Activated CD8-positive, alpha-beta T cell treated with anti-CD3 and anti-CD28 coated beads, Interleukin-2, amount 10 ng/mL, durations not matched to agents 7 days and 5 days (primary cell): ENCODE measurements around the gene QARS1. TPM values are rescaled to one million over a fixed set of nuclear protein-coding genes. Genes with fewer than 3 reads are reported as not detected.

Source experiments
- ATAC-seq: fragments of 150-1000 bp; cut with Tn5 transposase; one replicate; pipeline ENCODE4 v1.10.0; 2021; ENCODE audit warnings: moderate library complexity
- CTCF ChIA-PET: fragments of 350-600 bp; sonication (Branson Sonifier 250); formaldehyde crosslinking; loops from one replicate; lab custom pipeline; 2021; ENCODE audit warnings: antibody characterized with exemption; lab: Charles Lee
- POLR2A ChIA-PET: fragments of 350-600 bp; sonication (Branson Sonifier 250); formaldehyde crosslinking; loops from one replicate; lab custom pipeline; 2021; ENCODE audit warnings: antibody characterized with exemption; lab: Charles Lee
- DNase-seq: peaks from one replicate; pipeline ENCODE4 v3.0.0-alpha.2; 2020
- H3K27ac Mint-ChIP-seq: one replicate; pipeline ENCODE4 v1.8.0; 2021; ENCODE audit warnings: mild to moderate bottlenecking, mixed read lengths
- H3K27me3 Mint-ChIP-seq: one replicate; pipeline ENCODE4 v1.8.0; 2021; ENCODE audit warnings: low read depth, mixed read lengths
- H3K36me3 Mint-ChIP-seq: one replicate; pipeline ENCODE4 v1.8.0; 2021; ENCODE audit warnings: low read depth, mixed read lengths
- H3K4me1 Mint-ChIP-seq: one replicate; pipeline ENCODE4 v1.8.0; 2021; ENCODE audit warnings: low read depth, mixed read lengths
- H3K4me3 Mint-ChIP-seq: one replicate; pipeline ENCODE4 v1.8.0; 2021; ENCODE audit warnings: mild to moderate bottlenecking, mixed read lengths
- H3K9me3 Mint-ChIP-seq: one replicate; pipeline ENCODE4 v1.8.0; 2022; ENCODE audit warnings: mixed read lengths; ENCODE audit not compliant: insufficient read depth
- total RNA-seq, 2 experiments: library from RNA; stranded (reverse); gene quantifications; one replicate each; pipeline ENCODE4 v1.2.3, GENCODE V29; 2021

QARS1 gene
- total RNA-seq, 2 experiments from 2014 or later = 250 to 294 TPM

- Mint-ChIP-seq H3K9me3 (no peaks in the 10 kb centered on the region), H3K4me3 (no peak overlapping the region), H3K4me1 (peaks cover 13% of the 10 kb centered on the region), H3K27ac (no peak overlapping the region), H3K36me3 (no peaks in the 10 kb centered on the region), H3K27me3 (peaks cover 10% of the 10 kb centered on the region)
- DNase-seq = no peak
- no peak for ATAC-seq
- CTCF ChIA-PET = interaction anchor here (1.0 kb wide), 1 partner anchor 39 kb away, joined by 4 read pairs; the partner anchor contains the start of gene KLHDC8B
- POLR2A ChIA-PET = no interaction called here
These were observed 27.0 kb upstream of the QARS1 start for GRCh38 chr3:49131576-49131975.

DNA sequence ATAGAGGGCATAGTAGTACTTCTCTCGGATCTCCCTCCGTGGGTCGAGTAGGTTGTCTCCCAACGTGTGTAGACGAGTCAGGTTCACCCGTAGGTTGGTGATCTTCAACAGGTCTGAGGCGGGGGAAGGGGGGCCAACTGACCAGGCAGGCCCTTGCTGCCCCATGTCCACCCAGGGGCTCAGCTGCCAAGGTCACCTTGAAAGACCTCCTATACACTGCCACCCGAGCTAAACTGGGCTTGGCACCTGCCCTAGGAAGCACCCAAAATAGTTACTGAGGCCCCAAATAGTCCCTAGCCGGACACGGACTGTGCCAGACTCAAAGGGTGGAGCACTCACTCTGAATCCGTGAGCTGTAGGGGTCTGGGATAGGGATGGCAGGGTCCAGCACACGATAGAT, 26.5 kb upstream of the QARS1 start:
- Mint-ChIP-seq H3K4me1 (peaks cover 13% of the 10 kb centered on the region), H3K9me3 (no peaks in the 10 kb centered on the region), H3K36me3 (no peaks in the 10 kb centered on the region), H3K4me3 (no peak overlapping the region), H3K27me3 (peaks cover 10% of the 10 kb centered on the region), H3K27ac (no peak overlapping the region)
- no peak for DNase-seq
- ATAC-seq = no peak
- POLR2A ChIA-PET = no interaction called here
- CTCF ChIA-PET = interaction anchor here (1.0 kb wide), 1 partner anchor 40 kb away, joined by 4 read pairs; the partner anchor contains the start of gene KLHDC8B

DNA sequence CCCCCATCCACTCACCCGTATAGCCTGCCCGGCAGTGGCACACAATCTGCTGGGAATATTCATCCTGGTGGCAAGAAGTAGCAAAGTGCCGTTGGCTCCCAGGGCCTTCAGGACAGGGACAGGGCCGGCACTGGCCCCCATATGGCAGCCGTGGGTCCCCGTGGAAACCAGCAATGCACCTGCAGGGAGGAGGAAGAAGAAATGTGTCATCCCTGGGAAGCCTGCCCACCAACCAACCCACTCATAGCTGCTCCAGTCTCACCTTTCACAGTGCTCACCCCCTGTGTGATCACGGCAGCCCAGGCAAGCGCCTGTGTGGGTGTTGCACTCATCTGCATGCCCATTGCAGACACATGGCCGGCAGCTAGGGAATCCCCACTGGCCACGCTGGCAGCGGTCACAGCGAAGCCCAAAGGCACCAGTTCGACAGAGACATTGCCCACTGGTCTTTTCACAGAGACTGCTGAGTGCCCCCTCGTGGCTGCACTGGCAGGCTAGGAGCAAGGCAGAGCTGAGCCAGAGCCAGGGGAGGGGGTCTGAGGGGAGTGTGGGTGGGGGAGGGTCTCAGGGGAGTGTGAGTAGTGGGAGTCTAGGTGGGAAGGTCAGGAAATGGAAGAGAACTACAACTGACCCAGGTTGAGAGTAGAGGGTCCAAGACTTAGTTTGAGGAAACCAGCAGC, 20.6 kb upstream of the QARS1 start:
- no peak for ATAC-seq
- POLR2A ChIA-PET = no interaction called here
- H3K27ac Mint-ChIP-seq = no peak overlapping the region
- CTCF ChIA-PET = interaction anchor here (0.5 kb wide), 1 partner anchor 342 kb away, joined by 3 read pairs; no protein-coding TSS in a partner anchor
- no peak for DNase-seq
- peaks cover 1% of the 10 kb centered on the region for H3K36me3 Mint-ChIP-seq
- peaks cover 18% of the 10 kb centered on the region for H3K4me1 Mint-ChIP-seq
- H3K27me3 Mint-ChIP-seq = no peaks in the 10 kb centered on the region
- H3K4me3 Mint-ChIP-seq = no peak overlapping the region
- H3K9me3 Mint-ChIP-seq = no peaks in the 10 kb centered on the region

GRCh38 chr3:49124203-49124602, 19.6 kb upstream of the QARS1 start:
- H3K4me1 Mint-ChIP-seq = peaks cover 22% of the 10 kb centered on the region
- H3K9me3 Mint-ChIP-seq = no peaks in the 10 kb centered on the region
- H3K4me3 Mint-ChIP-seq = no peak overlapping the region
- no peak overlapping the region for H3K27ac Mint-ChIP-seq
- DNase-seq (no peak), ATAC-seq (no peak)
- ChIA-PET CTCF (no interaction called here), POLR2A (no interaction called here)
- H3K36me3 Mint-ChIP-seq = peaks cover 5% of the 10 kb centered on the region
- no peaks in the 10 kb centered on the region for H3K27me3 Mint-ChIP-seq

GRCh38 chr3:49123687-49124086, 19.1 kb upstream of the QARS1 start:
- Mint-ChIP-seq H3K36me3 (peaks cover 11% of the 10 kb centered on the region), H3K9me3 (no peaks in the 10 kb centered on the region), H3K27me3 (no peaks in the 10 kb centered on the region), H3K27ac (no peak overlapping the region), H3K4me1 (peaks cover 24% of the 10 kb centered on the region), H3K4me3 (no peak overlapping the region)
- ChIA-PET CTCF (no interaction called here), POLR2A (no interaction called here)
- ATAC-seq = no peak
- no peak for DNase-seq

- CTCF ChIA-PET = no interaction called here
- POLR2A ChIA-PET = interaction anchor here (4.8 kb wide), 1 partner anchor 29 kb away, joined by 65 read pairs; the partner anchor contains the start of gene QRICH1
- H3K4me1 Mint-ChIP-seq = peaks cover 24% of the 10 kb centered on the region
These were observed 18.5 kb upstream of the QARS1 start for GRCh38 chr3:49122886-49123545.

DNA sequence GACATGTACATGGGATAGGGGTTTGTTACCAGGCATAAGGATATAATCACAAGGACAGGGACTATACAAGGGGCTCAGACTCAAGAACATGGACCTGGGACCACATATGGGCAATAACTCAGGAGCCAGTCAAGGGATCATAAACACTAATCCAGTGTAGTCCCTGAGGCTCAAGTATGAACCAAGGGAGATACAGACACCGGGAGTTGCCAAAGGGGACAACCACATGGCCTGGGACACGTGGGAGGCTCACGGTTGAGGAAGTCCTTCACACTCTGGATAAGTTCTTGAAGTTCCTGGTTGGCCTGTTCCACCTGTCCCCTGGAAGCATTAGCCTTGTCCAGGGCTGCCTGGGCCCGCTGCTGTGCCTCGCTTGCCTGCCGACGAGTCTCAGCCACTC, 17.9 kb upstream of the QARS1 start:
- Mint-ChIP-seq H3K4me1 (peaks cover 24% of the 10 kb centered on the region), H3K4me3 (no peak overlapping the region), H3K9me3 (no peaks in the 10 kb centered on the region), H3K36me3 (peaks cover 18% of the 10 kb centered on the region), H3K27me3 (no peaks in the 10 kb centered on the region), H3K27ac (peak overlapping the region; percentile 95)
- ATAC-seq (no peak), DNase-seq (no peak)
- POLR2A ChIA-PET = interaction anchor here (4.8 kb wide), 1 partner anchor 29 kb away, joined by 65 read pairs; the partner anchor contains the start of gene QRICH1
- CTCF ChIA-PET = no interaction called here

More at GRCh38 chr3:49122886-49123545, 18.5 kb upstream of the QARS1 start:
- Mint-ChIP-seq H3K9me3 (no peaks in the 10 kb centered on the region), H3K4me3 (no peak overlapping the region), H3K27me3 (no peaks in the 10 kb centered on the region), H3K36me3 (peaks cover 13% of the 10 kb centered on the region), H3K27ac (no peak overlapping the region)
- DNase-seq (no peak), ATAC-seq (no peak)

DNA sequence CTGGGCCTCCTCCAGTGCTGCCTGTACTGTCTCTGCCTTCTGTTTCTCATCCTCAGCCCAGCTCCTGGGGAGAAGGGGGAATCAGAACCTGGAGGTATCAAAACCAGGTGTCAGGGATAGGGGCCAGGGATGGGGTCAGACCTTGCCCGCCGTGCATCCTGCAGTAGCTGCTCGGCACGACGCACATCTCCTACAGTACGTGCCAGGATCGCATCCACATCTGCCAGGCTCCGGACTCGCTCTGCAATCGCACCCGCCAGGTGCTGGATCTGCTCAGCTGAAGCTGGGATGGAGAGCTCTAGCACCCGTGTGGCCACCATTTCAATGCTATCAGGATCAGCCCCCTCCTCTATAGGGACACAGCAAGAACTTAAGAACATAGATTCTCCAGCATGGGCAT, 17.5 kb upstream of the QARS1 start:
- Mint-ChIP-seq H3K27me3 (no peaks in the 10 kb centered on the region), H3K4me1 (peaks cover 24% of the 10 kb centered on the region), H3K9me3 (no peaks in the 10 kb centered on the region), H3K4me3 (peak overlapping the region; percentile 89), H3K27ac (peak overlapping the region; percentile 95), H3K36me3 (peaks cover 20% of the 10 kb centered on the region)
- DNase-seq = no peak
- no peak for ATAC-seq
- ChIA-PET POLR2A (interaction anchor here (1.6 to 4.8 kb wide), 2 partner anchors 28 to 100 kb away, joined by 4 to 65 read pairs; partner anchors contain the start of genes NDUFAF3 and QRICH1), CTCF (interaction anchor here (1.5 to 2.4 kb wide), 2 partner anchors 28 to 36 kb away, joined by 8 to 11 read pairs; partner anchors contain the start of gene QRICH1)

GRCh38 chr3:49121132-49121736, 16.7 kb upstream of the QARS1 start:
- DNase-seq = no peak
- CTCF ChIA-PET = interaction anchor here (0.9 to 2.4 kb wide), 8 partner anchors 9 to 133 kb away, joined by 3 to 11 read pairs (median 6); partner anchors contain the start of genes KLHDC8B and QRICH1

DNA sequence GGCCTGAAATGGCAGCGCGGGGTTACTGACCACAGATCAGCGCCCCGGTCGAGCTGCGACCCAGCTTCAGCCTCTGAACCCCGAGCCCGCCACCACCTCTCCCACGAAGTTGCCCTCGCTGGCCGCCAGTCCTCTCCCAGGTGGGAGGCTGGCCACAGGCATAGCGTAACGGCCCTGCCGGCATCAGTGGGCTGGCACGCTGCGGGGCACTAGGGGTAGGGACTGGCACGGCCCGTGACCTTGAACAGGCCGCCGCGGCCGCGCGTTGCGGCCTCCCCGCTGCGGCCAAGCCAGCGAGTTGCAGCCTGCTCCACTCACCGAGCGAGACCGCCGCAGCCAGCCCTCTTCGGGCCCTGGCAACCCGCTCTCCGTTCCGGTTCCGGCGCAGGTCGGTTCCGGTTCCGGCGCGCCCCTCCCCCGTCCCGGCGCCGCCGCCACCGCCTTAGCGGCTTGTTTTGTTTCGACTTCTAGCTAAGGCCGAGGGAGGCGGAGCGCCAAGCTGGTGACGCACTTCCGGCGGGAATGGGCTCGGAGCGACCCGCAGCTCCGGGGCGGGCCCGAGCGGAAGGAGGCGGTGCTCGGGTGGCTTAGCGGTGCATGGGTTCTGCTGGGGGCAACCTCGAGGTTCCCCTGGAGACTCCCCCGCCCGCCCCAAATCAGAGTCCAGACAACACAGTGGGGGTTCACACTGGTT, 16.0 kb upstream of the QARS1 start, which contains the start of gene USP19:
TSS of gene USP19 (minus strand) at position 386 of the 694 bp plus-strand sequence. CDS start 1,678 bp downstream, outside the sequence.
- H3K9me3 Mint-ChIP-seq = no peaks in the 10 kb centered on the region
- H3K4me3 Mint-ChIP-seq = peak within 1 kb of the TSS; percentile 89
- peak; percentile 91 for ATAC-seq
- H3K4me1 Mint-ChIP-seq = peaks cover 24% of the 10 kb centered on the region
- peak within 1 kb of the TSS; percentile 95 for H3K27ac Mint-ChIP-seq
- DNase-seq = peak; percentile 95
- POLR2A ChIA-PET = interaction anchor here (0.5 to 4.8 kb wide), 15 partner anchors 12 to 345 kb away, joined by 3 to 65 read pairs (median 4); partner anchors contain the start of genes CCDC71, NDUFAF3, QARS1 and QRICH1
- H3K36me3 Mint-ChIP-seq = peaks cover 32% of the 10 kb centered on the region
- H3K27me3 Mint-ChIP-seq = no peaks in the 10 kb centered on the region
- CTCF ChIA-PET = interaction anchor here (0.9 to 2.4 kb wide), 9 partner anchors 9 to 133 kb away, joined by 3 to 11 read pairs (median 6); partner anchors contain the start of genes KLHDC8B and QRICH1

More at GRCh38 chr3:49121132-49121736, 16.7 kb upstream of the QARS1 start:
- peak overlapping the region; percentile 89 for H3K4me3 Mint-ChIP-seq
- no peaks in the 10 kb centered on the region for H3K9me3 Mint-ChIP-seq
- H3K27me3 Mint-ChIP-seq = no peaks in the 10 kb centered on the region
- peaks cover 24% of the 10 kb centered on the region for H3K4me1 Mint-ChIP-seq
- H3K27ac Mint-ChIP-seq = peak overlapping the region; percentile 95
- ATAC-seq = no peak
- H3K36me3 Mint-ChIP-seq = peaks cover 25% of the 10 kb centered on the region
- POLR2A ChIA-PET = interaction anchor here (0.5 to 4.8 kb wide), 8 partner anchors 12 to 219 kb away, joined by 3 to 65 read pairs (median 4); partner anchors contain the start of genes CCDC71, NDUFAF3, QRICH1 and USP4
